EL (cell line): ENCODE results near the gene PPP1R37.
"Not testable (repeated sequence)": the region's sequence is repeated elsewhere in the genome, so short reads cannot be mapped to it uniquely, and the experiment has no call there.

Experiments
- DNase-seq: peaks from one replicate; pipeline ENCODE4 v3.0.0-alpha.2; 2016

The PPP1R37 gene

GRCh38 chr19:45115809-45116615 lies 23.0 kb downstream of the PPP1R37 start:
- no peak for DNase-seq

- no peak for DNase-seq
Measured at GRCh38 chr19:45117167-45117594, 24.2 kb downstream of the PPP1R37 start.

GRCh38 chr19:45117671-45118070 lies 24.7 kb downstream of the PPP1R37 start:
- no peak for DNase-seq

GRCh38 chr19:45118106-45118505 lies 25.1 kb downstream of the PPP1R37 start:
- no peak for DNase-seq

GRCh38 chr19:45118591-45119355 lies 25.8 kb downstream of the PPP1R37 start:
- DNase-seq, result not testable (repeated sequence)

GRCh38 chr19:45119582-45119981 lies 26.6 kb downstream of the PPP1R37 start:
- DNase-seq, result no peak

- no peak for DNase-seq
Measured at GRCh38 chr19:45121827-45122345, 28.9 kb downstream of the PPP1R37 start.

- DNase-seq, result no peak
Measured at GRCh38 chr19:45122832-45123231, 29.9 kb downstream of the PPP1R37 start.

- DNase-seq, result no peak
Measured at GRCh38 chr19:45123440-45123850, 30.5 kb downstream of the PPP1R37 start.

- DNase-seq, result no peak
Measured at GRCh38 chr19:45124021-45124420, 31.0 kb downstream of the PPP1R37 start.

GRCh38 chr19:45125360-45125759 lies 32.4 kb downstream of the PPP1R37 start:
- no peak for DNase-seq

GRCh38 chr19:45125975-45126493 lies 33.1 kb downstream of the PPP1R37 start:
- DNase-seq, result peak; percentile 59

GRCh38 chr19:45126654-45127053 lies 33.7 kb downstream of the PPP1R37 start:
- DNase-seq, result no peak

GRCh38 chr19:45128146-45128545 lies 35.2 kb downstream of the PPP1R37 start:
- no peak for DNase-seq

- no peak for DNase-seq
Measured at GRCh38 chr19:45128806-45129205, 35.8 kb downstream of the PPP1R37 start.

GRCh38 chr19:45130236-45130635 lies 37.3 kb downstream of the PPP1R37 start:
- DNase-seq, result no peak

GRCh38 chr19:45130888-45131615 lies 38.1 kb downstream of the PPP1R37 start:
- no peak for DNase-seq

GRCh38 chr19:45133661-45134060 lies 40.7 kb downstream of the PPP1R37 start:
- DNase-seq, result no peak

GRCh38 chr19:45135176-45135885 lies 42.4 kb downstream of the PPP1R37 start:
- DNase-seq, result no peak

- DNase-seq, result no peak
Measured at GRCh38 chr19:45136507-45137178, 43.7 kb downstream of the PPP1R37 start.

- no peak for DNase-seq
Measured at GRCh38 chr19:45137179-45137761, 44.3 kb downstream of the PPP1R37 start.
